Sigmoid colon (tissue), 7 donors: ENCODE data around the gene PPP1R12B. TPM values are rescaled to one million over a fixed set of nuclear protein-coding genes. Genes with fewer than 3 reads are reported as not detected.
"Not testable (repeated sequence)": the region's sequence is repeated elsewhere in the genome, so short reads cannot be mapped to it uniquely, and the experiment has no call there.

Experiments
- DNase-seq: peaks from one replicate; pipeline ENCODE4 v3.0.0-alpha.2; 2019
- H3K27ac ChIP-seq, 4 donors: fragments of 200-600 bp; sonication (generic); one replicate each; pipeline ENCODE4 v1.5.1; 2016 to 2019; ENCODE audit warnings: mild to moderate bottlenecking in 1 of 4
- H3K27me3 ChIP-seq, 3 donors: fragments of 200-600 bp; sonication (generic); one replicate each; pipeline ENCODE4 v1.5.1; 2019; ENCODE audit warnings: mild to moderate bottlenecking in 1 of 3
- H3K36me3 ChIP-seq, 4 donors: fragments of 200-600 bp; sonication (generic); one replicate each; pipeline ENCODE4 v1.5.1; 2016 to 2019
- H3K4me1 ChIP-seq, 4 donors: fragments of 200-600 bp; sonication (generic); one replicate each; pipeline ENCODE4 v1.5.1; 2017 to 2019
- H3K4me3 ChIP-seq, 4 donors: fragments of 200-600 bp; sonication (generic); one replicate each; pipeline ENCODE4 v1.5.1; 2017 to 2019; ENCODE audit warnings: mild to moderate bottlenecking in 2 of 4, moderate library complexity in 1 of 4
- H3K9me3 ChIP-seq, 4 donors: fragments of 200-600 bp in 3 of 4; sonication (generic) in 3 of 4; one replicate each; pipeline versions ENCODE4 v1.5.1 to v1.6.1; 2013 to 2019
- EP300 ChIP-seq, 4 donors: sonication (generic); formaldehyde crosslinking; IDR thresholded peaks; one replicate each; pipeline ENCODE4 v1.6.1; 2017; ENCODE audit warnings: antibody characterized with exemption in 4 of 4
- POLR2A ChIP-seq, 2 donors: fragments of 450-650 bp; IDR thresholded peaks; one replicate each; pipeline ENCODE4 v1.6.1; 2016; ENCODE audit warnings: antibody characterized with exemption in 2 of 2, mild to moderate bottlenecking in 2 of 2, moderate library complexity in 2 of 2
- POLR2AphosphoS5 ChIP-seq, 4 donors: sonication (generic); formaldehyde crosslinking; IDR thresholded peaks; one replicate each; pipeline ENCODE4 v1.6.1; 2017; ENCODE audit warnings: antibody characterized with exemption in 4 of 4
- WGBS, 2 donors: extraction: QIAGEN DNeasy Blood & Tissue Kit; methylation state at CpG; one replicate each; pipeline ENCODE4 v1.1.7; 2013; 5-methylcytosine and 5-hydroxymethylcytosine counted together
- intact Hi-C: fragments of 100-400 bp; cut with DNase I; formaldehyde crosslinking; loops from one replicate; pipeline ENCODE4 v1.15.1; 2023
- polyA plus RNA-seq, 3 donors: library from polyadenylated mRNA; stranded (reverse); fragments of 200-250 nt; gene quantifications; one replicate each; pipeline ENCODE4 v1.2.3, GENCODE V29; 2013
- total RNA-seq, 4 donors: library from RNA; depleted of rRNA; stranded (reverse); fragments of >200 nt; gene quantifications; one replicate each; pipeline ENCODE4 v1.1.0, GENCODE V29; 2016
- TF ChIP-seq, protein P1 (sequence below), 4 experiments: fragments of 450-650 bp in 3 of 4; fragments of 200-600 bp in 1 of 4; IDR thresholded peaks; one replicate each; pipeline ENCODE4 v1.5.1; 2016 to 2019; ENCODE audit warnings: antibody characterized with exemption in 4 of 4, mild to moderate bottlenecking in 3 of 4, moderate library complexity in 2 of 4
- donor health status: healthy with polysubstance abuse.
- donor health status: Bipolar disorder and iron deficiency.
- donor health status: healthy.

Gene PPP1R12B
- total and polyA plus RNA-seq, 7 donors, result 5.3 to 995 (median 493) TPM

DNA sequence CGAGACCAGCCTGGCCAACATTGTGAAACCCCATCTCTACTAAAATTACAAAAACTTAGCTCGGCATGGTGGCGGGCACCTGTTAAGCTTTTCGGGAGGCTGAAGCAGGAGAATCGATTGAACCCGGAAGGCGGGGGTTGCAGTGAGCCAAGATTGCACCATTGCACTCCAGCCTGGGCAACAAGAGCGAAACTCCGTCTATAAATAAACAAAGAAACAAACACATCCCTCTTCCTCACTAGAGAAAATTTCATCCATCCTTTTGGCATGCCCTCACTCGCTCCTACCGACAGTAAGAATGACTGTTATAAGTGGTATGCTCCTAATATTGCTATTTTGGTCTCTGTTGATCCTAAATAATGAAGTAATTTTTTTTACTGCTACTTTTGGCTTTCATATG lies 195.0 kb downstream of the PPP1R12B start:
- WGBS, 2 donors, result 79 to 87% methylated on average over 11 of the region's 11 CpGs

DNA sequence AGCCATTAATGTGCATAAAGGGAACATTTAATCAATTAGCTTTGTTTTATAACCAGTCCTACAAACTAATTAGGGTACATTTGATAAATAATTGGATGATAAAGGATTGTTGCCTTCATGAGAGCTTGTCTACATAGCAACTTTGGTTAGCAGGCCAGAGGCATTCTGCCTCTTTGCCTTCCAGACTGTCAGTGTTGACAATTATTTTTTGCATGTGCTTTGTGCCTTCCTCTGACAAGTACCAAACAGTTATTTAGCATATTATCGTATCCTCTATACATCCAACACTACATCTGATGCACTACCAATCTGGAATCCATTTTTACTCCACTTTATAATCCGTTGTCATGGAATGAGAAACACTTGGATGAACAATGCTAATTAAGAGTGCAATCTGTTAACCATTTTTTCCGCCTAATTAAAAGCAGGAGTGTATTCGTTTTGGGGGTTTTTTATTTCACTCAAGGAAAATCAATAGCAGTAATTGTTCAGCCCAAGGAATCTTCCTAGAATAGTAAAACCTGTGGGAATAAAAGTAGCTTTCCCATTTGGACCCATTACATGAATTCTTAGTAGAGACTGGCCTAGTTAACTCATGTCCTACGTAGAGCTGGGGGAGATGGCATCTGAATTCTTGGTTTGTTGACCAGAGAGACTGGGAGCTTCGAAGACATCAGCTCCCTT lies 196.4 kb downstream of the PPP1R12B start:
- peaks cover 0 to 50% (median 35%) of the 10 kb centered on the region in 4 donors for H3K4me1 ChIP-seq
- H3K27me3 ChIP-seq, H3K36me3 ChIP-seq, DNase-seq, H3K9me3 ChIP-seq: not testable (repeated sequence)
- intact Hi-C loops, result loop anchor here (5.0 kb wide), 1 partner anchor 38 kb away; no protein-coding TSS in a partner anchor
- H3K4me3 ChIP-seq, result peak overlapping the region in 3 of 4 donors; percentile 58 to 60 (median 58)
- peak overlapping the region; percentile 84 to 94 (median 89) for H3K27ac ChIP-seq
- WGBS, 2 donors, result 88 to 93% methylated on average over 6 of the region's 6 CpGs

More for the DNA sequence above, 195.0 kb downstream of the PPP1R12B start:
- H3K9me3 ChIP-seq, DNase-seq, H3K27me3 ChIP-seq, H3K36me3 ChIP-seq: not testable (repeated sequence)
- TF ChIP-seq POLR2AphosphoS5 (IDR thresholded peaks at IDR 0.05), result peak in 3 of 4 donors; percentile 4 to 17 (median 9)
- intact Hi-C loops, result loop anchor here (5.0 kb wide), 1 partner anchor 36 kb away; no protein-coding TSS in a partner anchor
- H3K4me3 ChIP-seq, result peak overlapping the region; percentile 40 to 60 (median 58)
- peak overlapping the region; percentile 84 to 94 (median 89) for H3K27ac ChIP-seq
- H3K4me1 ChIP-seq, result peaks cover 0 to 42% (median 30%) of the 10 kb centered on the region in 4 donors

DNA sequence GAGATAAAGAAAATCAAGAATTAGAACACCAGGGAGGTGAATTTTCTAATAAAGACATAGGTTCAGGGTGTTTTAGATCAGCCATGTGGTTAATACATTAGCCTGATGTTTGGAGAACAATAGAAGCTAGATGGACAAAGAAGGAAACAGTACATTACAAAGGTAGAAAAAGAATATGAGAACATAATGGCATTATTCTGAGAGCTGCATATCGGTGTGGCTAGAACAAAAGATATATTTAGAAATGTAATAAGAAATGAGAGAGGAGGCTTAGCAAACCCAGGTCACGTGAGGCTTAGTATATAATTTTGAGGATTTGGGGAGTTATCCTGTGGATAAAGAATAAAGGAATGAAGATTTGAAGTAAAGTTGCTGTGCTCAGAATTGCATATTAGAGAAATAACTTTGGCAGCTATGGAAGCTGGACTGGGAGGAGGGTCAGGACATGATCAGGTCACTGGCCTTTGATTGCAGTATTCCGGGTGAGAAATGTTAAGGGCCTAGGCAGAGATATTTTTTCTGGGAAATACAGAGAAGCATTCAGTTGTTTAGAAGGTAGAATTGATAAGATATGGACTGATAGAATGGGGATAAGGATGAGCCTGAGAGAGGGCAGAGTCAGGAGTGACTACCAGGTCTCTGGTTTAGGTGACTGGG lies 197.3 kb downstream of the PPP1R12B start:
- intact Hi-C loops, H3K36me3 ChIP-seq, H3K27me3 ChIP-seq, DNase-seq, H3K9me3 ChIP-seq: not testable (repeated sequence)
- WGBS, 2 donors, result 80 to 95% methylated on average over 3 of the region's 3 CpGs
- H3K4me1 ChIP-seq, result peaks cover 0 to 59% (median 43%) of the 10 kb centered on the region in 4 donors
- peak overlapping the region; percentile 84 to 94 (median 89) for H3K27ac ChIP-seq
- H3K4me3 ChIP-seq, result peak overlapping the region; percentile 8 to 60 (median 58)

DNA sequence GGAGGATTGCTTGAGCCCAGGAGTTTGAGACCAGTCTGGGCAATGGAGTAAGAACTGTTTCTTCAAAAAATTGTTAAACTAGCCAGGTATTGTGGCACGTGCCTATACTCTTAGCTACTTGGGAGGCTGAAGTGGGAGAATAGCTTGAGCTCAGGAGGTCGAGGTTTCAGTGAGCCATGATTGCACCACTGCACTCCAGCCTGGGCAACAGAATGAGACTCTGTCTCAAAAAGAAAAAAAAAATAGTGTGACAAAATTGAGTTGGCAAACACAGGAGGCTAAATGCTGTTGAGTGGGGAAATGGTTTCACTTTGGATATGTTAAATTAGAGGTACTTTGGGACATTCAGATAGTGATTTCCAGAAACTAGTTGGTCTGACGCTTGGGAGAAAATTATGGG lies 197.9 kb downstream of the PPP1R12B start:
- DNase-seq, H3K36me3 ChIP-seq, intact Hi-C loops, H3K9me3 ChIP-seq, H3K27me3 ChIP-seq: not testable (repeated sequence)
- H3K4me1 ChIP-seq, result peaks cover 0 to 62% (median 44%) of the 10 kb centered on the region in 4 donors
- peak overlapping the region; percentile 8 to 60 (median 58) for H3K4me3 ChIP-seq
- 77 to 89% methylated on average over 3 of the region's 3 CpGs for WGBS, 2 donors
- H3K27ac ChIP-seq, result peak overlapping the region; percentile 84 to 94 (median 89)

DNA sequence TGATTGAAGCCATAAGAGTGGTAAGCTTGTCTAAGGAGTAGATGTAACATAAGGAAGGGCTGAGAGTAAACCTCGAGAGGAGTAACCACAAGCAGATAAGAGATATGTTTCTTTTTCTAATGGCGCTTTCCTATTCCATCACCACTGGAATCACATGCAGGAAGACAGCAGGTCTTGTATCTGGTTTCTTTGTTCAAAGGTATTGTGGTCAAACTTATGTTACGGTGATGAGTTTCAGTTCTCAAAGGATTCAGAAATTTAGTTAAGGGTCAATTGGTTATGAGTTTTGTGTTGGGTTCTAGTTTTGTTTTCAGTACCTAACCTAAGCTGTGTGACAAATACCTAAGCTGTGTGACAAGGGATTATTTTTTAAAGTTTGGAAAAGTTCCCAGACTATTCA lies 198.3 kb downstream of the PPP1R12B start:
- Histone ChIP-seq H3K27ac (peak overlapping the region; percentile 84 to 94 (median 89)), H3K4me1 (peaks cover 0 to 66% (median 49%) of the 10 kb centered on the region in 4 donors), H3K4me3 (peak overlapping the region; percentile 8 to 60 (median 58))
- H3K27me3 ChIP-seq, DNase-seq, intact Hi-C loops, H3K36me3 ChIP-seq, H3K9me3 ChIP-seq: not testable (repeated sequence)
- WGBS, 2 donors, result 62 to 74% methylated on average over 3 of the region's 3 CpGs

DNA sequence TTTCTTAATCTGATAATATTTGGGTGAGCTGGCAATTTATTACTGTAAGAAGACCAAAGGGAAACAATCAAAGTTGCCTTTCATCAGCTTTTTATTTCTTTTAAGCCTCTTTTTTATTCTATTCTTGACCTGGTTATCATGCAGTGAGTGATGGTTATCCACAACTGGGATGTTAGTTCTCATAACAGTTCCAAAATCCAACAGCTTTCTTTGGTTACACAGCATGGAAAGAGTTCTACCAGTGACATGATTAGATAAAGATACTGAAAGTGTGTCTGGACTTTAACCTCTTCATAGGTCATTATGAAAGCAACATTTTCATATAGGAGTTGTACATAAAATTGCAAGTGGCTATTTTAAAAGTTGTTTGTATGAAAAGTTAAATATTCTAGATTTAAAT lies 198.7 kb downstream of the PPP1R12B start:
- DNase-seq, result no peak
- H3K4me1 ChIP-seq, result peaks cover 0 to 70% (median 53%) of the 10 kb centered on the region in 4 donors
- TF ChIP-seq, protein P1, sequence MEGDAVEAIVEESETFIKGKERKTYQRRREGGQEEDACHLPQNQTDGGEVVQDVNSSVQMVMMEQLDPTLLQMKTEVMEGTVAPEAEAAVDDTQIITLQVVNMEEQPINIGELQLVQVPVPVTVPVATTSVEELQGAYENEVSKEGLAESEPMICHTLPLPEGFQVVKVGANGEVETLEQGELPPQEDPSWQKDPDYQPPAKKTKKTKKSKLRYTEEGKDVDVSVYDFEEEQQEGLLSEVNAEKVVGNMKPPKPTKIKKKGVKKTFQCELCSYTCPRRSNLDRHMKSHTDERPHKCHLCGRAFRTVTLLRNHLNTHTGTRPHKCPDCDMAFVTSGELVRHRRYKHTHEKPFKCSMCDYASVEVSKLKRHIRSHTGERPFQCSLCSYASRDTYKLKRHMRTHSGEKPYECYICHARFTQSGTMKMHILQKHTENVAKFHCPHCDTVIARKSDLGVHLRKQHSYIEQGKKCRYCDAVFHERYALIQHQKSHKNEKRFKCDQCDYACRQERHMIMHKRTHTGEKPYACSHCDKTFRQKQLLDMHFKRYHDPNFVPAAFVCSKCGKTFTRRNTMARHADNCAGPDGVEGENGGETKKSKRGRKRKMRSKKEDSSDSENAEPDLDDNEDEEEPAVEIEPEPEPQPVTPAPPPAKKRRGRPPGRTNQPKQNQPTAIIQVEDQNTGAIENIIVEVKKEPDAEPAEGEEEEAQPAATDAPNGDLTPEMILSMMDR (IDR thresholded peaks at IDR 0.05), result no peak
- TF ChIP-seq EP300 (IDR thresholded peaks at IDR 0.05) (no peak), POLR2A (IDR thresholded peaks at IDR 0.05) (no peak), POLR2AphosphoS5 (IDR thresholded peaks at IDR 0.05) (no peak)
- no peaks in the 10 kb centered on the region for H3K36me3 ChIP-seq
- peak overlapping the region; percentile 68 to 94 (median 86) for H3K27ac ChIP-seq
- H3K9me3 ChIP-seq, result no peaks in the 10 kb centered on the region
- intact Hi-C loops, result no loop called here
- H3K27me3 ChIP-seq, result no peaks in the 10 kb centered on the region
- peak overlapping the region in 3 of 4 donors; percentile 58 to 60 (median 58) for H3K4me3 ChIP-seq

DNA sequence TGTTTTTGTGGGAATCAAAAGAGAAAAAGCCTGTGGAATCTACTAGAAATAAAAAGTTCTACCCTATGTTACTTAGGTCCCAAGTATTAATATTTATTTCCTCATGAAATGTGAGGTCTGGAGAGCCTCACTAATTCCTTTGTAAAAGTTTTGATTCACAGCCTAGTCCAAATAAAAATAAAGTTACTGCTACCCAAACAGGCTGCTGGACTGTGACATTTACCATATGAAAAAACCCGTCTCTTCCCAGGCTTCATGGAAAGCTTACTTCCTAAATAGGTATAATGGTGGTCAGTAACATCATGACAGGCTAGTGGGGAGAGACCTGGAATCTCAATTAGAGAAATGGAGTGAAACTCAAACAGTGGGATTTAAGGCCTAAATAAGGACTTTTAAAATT lies 201.6 kb downstream of the PPP1R12B start:
- DNase-seq, H3K27me3 ChIP-seq, intact Hi-C loops, H3K9me3 ChIP-seq, H3K36me3 ChIP-seq: not testable (repeated sequence)
- 77 to 93% methylated on average over 1 of the region's 1 CpG for WGBS, 2 donors
- H3K27ac ChIP-seq, result peak overlapping the region; percentile 68 to 94 (median 86)
- peak; percentile 13 to 68 (median 42) for TF ChIP-seq POLR2AphosphoS5 (IDR thresholded peaks at IDR 0.05)
- H3K4me1 ChIP-seq, result peaks cover 0 to 93% (median 74%) of the 10 kb centered on the region in 4 donors
- H3K4me3 ChIP-seq, result peak overlapping the region in 1 of 4 donors; percentile 5
